Breast epithelium (tissue), 3 donors: Measurements from ENCODE around the gene VIM.

ENCODE experiments used
- POLR2A ChIP-seq: fragments of 450-650 bp; IDR thresholded peaks from one replicate; pipeline ENCODE4 v1.6.1; 2016; ENCODE audit warnings: antibody characterized with exemption, mild to moderate bottlenecking, moderate library complexity
- POLR2AphosphoS5 ChIP-seq, 3 donors: sonication (generic); formaldehyde crosslinking; IDR thresholded peaks; one replicate each; pipeline ENCODE4 v1.6.1; 2017; ENCODE audit warnings: antibody characterized with exemption in 3 of 3
- TF ChIP-seq, protein P1 (sequence below), 3 donors: fragments of 450-650 bp; IDR thresholded peaks; one replicate each; pipeline ENCODE4 v1.5.1; 2016 to 2017; ENCODE audit warnings: antibody characterized with exemption in 3 of 3, mild to moderate bottlenecking in 3 of 3, moderate library complexity in 3 of 3

DNA sequence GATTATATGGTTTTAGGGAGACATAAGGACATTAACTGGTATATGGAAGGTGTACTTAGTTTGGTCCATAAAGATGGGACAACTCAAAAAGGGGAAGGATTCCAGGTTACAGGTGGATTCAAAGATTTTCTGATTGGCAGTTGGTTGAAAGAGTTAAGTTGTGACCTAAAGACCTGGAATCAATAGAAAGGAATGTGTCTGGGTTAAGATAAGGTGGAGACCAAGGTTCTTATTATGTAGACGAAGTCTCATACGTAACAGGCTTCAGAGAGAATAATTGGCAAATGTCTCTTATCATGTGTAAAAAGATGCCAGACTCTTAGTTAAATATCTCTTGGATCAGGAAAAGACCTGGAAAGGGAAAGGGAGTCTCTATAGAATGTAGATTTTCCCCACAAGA lies 25.5 kb upstream of the VIM start:
- TF ChIP-seq, protein P1, sequence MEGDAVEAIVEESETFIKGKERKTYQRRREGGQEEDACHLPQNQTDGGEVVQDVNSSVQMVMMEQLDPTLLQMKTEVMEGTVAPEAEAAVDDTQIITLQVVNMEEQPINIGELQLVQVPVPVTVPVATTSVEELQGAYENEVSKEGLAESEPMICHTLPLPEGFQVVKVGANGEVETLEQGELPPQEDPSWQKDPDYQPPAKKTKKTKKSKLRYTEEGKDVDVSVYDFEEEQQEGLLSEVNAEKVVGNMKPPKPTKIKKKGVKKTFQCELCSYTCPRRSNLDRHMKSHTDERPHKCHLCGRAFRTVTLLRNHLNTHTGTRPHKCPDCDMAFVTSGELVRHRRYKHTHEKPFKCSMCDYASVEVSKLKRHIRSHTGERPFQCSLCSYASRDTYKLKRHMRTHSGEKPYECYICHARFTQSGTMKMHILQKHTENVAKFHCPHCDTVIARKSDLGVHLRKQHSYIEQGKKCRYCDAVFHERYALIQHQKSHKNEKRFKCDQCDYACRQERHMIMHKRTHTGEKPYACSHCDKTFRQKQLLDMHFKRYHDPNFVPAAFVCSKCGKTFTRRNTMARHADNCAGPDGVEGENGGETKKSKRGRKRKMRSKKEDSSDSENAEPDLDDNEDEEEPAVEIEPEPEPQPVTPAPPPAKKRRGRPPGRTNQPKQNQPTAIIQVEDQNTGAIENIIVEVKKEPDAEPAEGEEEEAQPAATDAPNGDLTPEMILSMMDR (IDR thresholded peaks at IDR 0.05): no peak
- no peak for TF ChIP-seq POLR2A
- no peak for TF ChIP-seq POLR2AphosphoS5 (IDR thresholded peaks at IDR 0.05)
